HG03469 (cell line): ENCODE data around the gene COX20.

ENCODE experiments used
- ATAC-seq: cut with Tn5 transposase; IDR thresholded peaks from one replicate; pipeline ENCODE4 v1.9.1; 2021; ENCODE audit warnings: mild to moderate bottlenecking, moderate library complexity, moderate number of reproducible peaks; ENCODE audit not compliant: unreplicated experiment

Gene COX20

DNA sequence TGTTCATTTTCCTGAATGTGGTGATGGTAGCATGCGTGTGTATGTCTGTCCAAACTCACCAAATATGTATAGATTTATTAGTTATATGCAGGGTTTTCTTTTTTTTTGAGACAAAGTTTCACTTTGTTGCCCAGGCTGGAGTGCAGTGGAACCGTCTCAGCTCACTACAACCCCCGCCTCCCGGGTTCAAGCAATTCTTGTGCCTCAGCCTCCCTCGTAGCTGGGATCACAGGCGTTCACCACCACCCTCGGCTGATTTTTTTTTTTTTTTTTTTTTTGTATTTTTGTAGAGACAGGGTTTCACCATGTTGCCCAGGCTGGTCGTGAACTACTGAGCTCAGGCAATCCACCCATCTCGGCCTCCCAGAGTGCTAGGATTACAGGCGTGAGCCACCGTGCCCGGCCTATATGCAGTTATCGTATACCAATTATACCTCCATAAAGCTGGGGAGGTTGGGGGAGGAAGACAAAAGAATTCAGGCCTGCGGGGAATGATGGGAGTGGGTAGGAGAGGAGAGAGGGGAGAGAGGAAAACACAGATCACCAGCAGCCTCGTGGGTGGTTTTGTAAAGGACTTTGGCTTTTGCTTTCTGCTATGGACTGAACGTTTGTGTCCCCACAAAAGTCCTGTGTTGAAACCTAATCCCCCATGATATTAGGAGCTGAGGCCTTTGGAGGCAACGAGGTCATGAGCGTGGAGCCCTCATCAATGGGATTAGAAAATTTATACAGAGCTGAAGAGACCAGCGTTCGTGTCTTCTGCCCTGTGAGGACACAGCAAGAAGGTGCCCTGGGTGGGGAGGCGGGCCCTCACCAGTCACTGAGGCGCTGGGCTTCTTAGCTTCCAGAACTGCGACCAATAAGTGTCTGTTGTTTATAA lies 33.3 kb downstream of the COX20 start:
- no peak for ATAC-seq

DNA sequence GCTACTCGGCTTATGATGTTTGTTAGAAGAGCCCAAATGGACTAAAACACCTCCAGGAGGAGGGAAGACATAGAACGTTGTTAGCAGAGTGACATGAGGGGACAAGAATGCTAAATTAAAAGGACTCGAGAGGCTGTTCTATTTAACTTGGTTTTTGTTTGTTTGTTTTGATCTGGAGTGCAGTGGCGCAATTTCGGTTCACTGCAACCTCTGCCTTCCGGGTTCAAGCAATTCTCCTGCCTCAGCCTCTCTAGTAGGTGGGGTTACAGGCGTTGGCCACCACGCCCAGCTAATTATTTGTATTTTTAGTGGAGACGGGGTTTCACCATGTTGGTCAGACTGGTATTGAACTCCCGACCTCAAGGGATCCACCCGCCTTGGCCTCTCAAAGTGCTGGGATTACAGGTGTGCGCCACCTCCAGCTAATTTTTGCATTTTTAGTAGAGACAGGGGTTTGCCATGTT lies 33.9 kb downstream of the COX20 start:
- ATAC-seq, result no peak

DNA sequence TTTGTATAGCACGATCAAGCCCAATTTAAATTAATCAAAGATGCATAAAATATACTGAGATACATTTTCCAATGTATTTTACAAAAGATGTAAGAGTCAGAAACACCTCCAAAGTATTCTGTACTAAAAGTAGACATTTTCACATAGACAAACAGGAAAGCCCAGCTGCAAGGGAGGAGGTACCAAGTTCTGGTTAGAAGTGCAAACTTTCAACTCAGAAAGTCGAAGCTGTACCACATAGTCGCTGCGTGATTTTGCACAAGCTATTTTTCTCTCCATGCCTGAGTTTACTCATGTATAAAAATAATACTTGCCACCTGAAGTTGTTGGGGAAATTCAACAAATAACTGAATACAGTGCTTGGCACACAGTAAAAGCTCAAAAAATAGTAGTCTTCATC lies 34.5 kb downstream of the COX20 start:
- no peak for ATAC-seq

DNA sequence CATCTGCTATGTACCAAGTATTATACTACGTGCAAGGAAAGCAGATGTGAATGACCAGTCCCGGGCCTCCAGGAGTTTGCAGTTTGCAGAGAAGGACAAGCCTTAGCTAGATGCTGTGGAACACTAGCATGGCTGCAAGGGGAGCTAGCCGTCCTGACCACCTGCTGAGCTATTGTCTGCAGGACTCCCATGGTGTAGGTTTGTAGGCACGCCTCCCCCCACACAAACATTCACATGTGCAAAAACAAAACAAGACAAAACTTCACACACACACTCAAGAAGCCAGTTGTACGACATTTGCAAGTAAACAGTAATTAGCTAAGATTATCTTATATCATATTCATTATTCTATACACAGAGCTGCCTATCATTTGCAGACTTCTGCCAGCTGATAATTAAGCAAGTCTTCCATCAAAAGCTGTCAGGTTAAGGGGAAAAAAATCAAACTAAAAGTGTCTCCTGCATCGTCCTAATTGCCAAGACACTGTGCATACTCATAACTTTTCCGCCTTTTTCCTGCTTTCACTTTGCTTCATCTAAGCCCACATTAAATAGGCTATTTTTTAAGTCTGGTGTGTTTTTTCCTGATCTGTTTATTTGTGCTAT lies 39.6 kb downstream of the COX20 start:
- ATAC-seq, result no peak

DNA sequence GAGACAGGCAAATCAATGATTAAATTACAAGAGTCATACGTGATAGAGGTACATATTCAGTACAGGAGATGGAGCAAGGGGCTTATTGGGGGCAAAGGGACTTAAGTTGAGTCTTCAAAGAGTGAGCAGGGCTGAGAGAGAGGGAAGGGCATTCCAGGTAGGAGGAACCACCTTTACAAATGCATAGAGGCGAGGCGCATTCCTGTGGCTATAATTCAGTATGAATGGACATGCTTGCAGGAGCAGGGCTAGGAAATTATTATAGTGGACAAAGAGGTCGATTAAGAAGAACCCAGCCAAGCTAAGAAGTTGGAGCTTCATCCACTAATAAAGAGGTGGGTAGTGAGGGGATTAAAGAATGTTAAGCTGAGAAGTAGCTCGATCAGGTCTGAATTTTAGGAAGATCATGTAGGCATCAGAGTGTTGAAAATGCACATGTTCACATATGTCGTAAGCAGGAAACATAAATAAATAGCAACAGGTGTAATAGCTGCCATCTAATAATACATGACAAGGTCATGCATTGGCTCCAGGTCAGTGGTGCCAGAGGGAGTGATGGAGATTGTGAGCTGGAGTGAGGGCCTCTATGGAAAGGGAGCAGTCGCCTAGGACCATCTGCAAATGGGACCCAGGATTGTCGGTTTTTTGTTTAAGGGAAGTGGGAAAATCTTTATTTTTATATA lies 40.9 kb downstream of the COX20 start:
- ATAC-seq, result no peak

DNA sequence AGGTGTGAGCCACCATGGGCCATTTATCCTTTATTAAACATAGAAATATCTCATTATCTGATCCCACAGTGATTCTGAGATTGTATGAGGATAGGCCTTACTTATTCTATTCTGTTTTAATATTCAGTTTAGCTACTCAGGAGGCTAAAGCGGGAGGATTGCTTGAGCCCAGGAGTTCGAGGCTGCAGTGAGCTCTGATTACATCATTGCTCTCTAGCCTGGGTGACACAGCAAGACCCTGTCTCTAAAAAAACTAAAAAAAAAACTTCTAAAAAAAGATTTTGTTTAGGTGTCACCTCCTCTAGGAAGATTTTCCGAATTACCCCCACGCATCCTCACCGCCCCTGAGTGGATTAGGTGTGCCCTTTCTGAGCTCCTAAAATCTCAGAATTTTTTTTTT lies 43.2 kb downstream of the COX20 start:
- ATAC-seq, result no peak

DNA sequence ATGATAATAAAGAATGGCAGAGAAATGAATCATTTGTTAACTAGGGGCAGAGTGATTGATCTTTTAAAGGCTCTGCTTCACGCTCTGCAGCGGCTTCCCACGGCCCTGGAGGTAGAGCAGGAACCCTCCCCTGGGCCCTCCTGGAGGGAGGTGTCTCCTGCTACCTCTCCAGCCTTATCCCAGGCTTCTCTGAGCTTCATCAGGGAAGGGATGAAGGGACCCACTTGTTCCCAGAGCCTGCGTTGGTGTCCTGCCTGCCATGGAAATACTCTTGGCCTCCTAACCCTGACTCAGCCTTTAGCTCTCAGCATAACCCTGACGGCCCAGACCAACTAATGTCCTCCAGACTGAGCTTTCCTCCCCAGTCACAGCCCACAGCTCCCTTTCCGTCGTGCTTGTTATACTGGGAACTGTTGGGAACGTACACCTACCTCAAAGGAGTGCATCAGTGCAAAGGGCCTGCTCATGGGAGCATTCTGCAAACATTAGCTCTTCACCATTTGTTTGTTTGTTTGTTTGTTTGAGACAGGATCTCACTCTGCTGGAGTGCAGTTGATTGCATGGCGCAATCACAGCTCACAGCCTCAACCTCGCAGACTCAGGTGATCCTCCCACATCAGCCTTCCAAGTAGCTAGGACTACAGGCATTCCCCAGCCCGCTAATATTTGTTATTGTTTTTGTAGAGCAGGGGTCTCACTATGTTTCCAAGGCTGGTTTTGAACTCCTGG lies 46.3 kb downstream of the COX20 start:
- ATAC-seq, result no peak

DNA sequence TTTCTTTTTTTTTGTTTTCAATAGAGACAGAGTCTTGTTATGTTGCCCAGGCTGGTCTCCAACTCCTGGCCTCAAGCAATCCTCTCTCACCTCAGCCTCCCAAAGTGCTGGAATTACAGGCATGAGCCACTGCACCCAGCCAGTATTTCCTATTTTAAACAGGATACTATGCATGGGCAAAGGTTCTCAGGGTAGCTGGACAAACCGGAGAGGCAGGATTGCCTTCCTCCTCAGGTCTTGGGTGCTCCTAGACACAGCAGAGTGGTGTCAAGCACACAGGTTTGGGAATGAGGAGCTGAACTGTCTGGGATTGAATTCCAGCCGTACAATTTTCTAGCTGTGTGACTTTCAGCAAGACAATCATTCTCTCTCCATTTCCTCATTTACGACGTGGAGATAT lies 51.8 kb downstream of the COX20 start:
- no peak for ATAC-seq

DNA sequence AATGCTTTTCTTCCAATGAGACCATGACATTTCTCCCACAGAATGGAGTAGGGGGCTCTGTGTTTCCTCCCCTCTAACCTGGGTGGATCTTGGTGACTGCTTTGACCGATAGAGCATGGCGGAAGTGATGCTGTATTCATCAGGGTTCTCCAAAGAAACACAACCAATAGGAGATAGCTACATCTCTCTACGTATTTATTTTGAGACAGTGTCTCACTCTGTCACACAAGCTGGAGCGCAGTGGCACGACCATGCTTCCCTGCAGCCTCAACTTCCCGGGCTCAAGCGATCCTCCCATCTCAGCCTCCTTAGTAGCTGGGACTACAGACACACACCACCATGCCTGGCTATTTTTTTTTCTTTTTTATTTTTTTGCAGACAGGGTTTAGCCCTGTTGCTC lies 58.4 kb downstream of the COX20 start:
- no peak for ATAC-seq
